DMS79 treated with DMSO at 0.1 percent for 48 hours (cell line): ENCODE measurements around the gene CCDC57.

Experiments
- DNase-seq: peaks from one replicate; lab custom pipeline; 2025; lab: John Stamatoyannopoulos, UW

CCDC57 gene

GRCh38 chr17:82092094-82092586 lies 120.5 kb downstream of the CCDC57 start:
- DNase-seq = no peak

- DNase-seq = no peak
Observed at GRCh38 chr17:82091264-82092066, 121.2 kb downstream of the CCDC57 start.

GRCh38 chr17:82090549-82091263 lies 121.9 kb downstream of the CCDC57 start:
- DNase-seq = no peak

GRCh38 chr17:82089723-82090548 lies 122.7 kb downstream of the CCDC57 start:
- DNase-seq = no peak

GRCh38 chr17:82088838-82089722 lies 123.6 kb downstream of the CCDC57 start:
- DNase-seq = no peak

- no peak for DNase-seq
Observed at GRCh38 chr17:82087961-82088837, 124.4 kb downstream of the CCDC57 start.

GRCh38 chr17:82086941-82087906 lies 125.4 kb downstream of the CCDC57 start:
- DNase-seq = no peak

GRCh38 chr17:82085931-82086764 lies 126.5 kb downstream of the CCDC57 start:
- no peak for DNase-seq

GRCh38 chr17:82085031-82085861 lies 127.4 kb downstream of the CCDC57 start:
- DNase-seq = no peak

GRCh38 chr17:82084373-82085030 lies 128.1 kb downstream of the CCDC57 start:
- no peak for DNase-seq

- no peak for DNase-seq
Observed at GRCh38 chr17:82083533-82084359, 128.9 kb downstream of the CCDC57 start.

GRCh38 chr17:82083009-82083408 lies 129.6 kb downstream of the CCDC57 start:
- no peak for DNase-seq

GRCh38 chr17:82082456-82082855 lies 130.2 kb downstream of the CCDC57 start:
- DNase-seq = no peak

- no peak for DNase-seq
Observed at GRCh38 chr17:82081966-82082365, 130.7 kb downstream of the CCDC57 start.

GRCh38 chr17:82081546-82081945 lies 131.1 kb downstream of the CCDC57 start:
- no peak for DNase-seq
